SU-DHL-6 (cell line): ENCODE results near the gene OR2V2.

ENCODE experiments used
- EZH2phosphoT487 ChIP-seq: fragments of 200-600 bp; sonication (generic), shearing (Covaris generic); conservative IDR thresholded peaks from 2 replicates; pipeline ENCODE4 v1.6.1; 2018; ENCODE audit warnings: mild to moderate bottlenecking, antibody characterized with exemption, low read length, moderate library complexity, mixed read lengths
- TF ChIP-seq, protein P1 (sequence below): fragments of 200-600 bp; sonication (generic); IDR thresholded peaks from one replicate; pipeline ENCODE4 v1.5.1; 2017; ENCODE audit warnings: antibody characterized with exemption, mild to moderate bottlenecking, low read length, moderate library complexity; ENCODE audit not compliant: insufficient read depth, poor library complexity, severe bottlenecking

DNA sequence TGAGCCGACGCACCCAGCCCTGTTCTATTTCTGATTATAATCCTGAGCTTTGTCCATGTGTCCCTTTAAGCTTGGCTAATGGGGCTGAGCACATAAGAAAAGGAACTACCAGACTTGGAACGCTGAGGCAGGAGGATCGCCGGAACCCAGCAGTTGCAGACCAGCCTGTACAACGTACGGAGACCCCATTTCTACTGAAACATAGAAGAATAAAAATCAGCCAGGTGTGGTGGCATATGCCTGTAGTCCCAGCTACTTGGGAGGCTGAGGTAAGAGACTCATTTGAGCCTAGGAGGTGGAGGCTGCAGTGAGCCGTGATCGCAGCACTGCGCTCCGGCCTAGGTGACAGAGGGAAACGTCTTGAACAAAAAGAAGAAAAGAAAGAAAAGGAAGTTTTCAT lies 35.3 kb downstream of the OR2V2 start:
- no peak for TF ChIP-seq EZH2phosphoT487
- TF ChIP-seq, protein P1, sequence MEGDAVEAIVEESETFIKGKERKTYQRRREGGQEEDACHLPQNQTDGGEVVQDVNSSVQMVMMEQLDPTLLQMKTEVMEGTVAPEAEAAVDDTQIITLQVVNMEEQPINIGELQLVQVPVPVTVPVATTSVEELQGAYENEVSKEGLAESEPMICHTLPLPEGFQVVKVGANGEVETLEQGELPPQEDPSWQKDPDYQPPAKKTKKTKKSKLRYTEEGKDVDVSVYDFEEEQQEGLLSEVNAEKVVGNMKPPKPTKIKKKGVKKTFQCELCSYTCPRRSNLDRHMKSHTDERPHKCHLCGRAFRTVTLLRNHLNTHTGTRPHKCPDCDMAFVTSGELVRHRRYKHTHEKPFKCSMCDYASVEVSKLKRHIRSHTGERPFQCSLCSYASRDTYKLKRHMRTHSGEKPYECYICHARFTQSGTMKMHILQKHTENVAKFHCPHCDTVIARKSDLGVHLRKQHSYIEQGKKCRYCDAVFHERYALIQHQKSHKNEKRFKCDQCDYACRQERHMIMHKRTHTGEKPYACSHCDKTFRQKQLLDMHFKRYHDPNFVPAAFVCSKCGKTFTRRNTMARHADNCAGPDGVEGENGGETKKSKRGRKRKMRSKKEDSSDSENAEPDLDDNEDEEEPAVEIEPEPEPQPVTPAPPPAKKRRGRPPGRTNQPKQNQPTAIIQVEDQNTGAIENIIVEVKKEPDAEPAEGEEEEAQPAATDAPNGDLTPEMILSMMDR: no peak
